ENCODE data around the gene FLRT2. TPM values are rescaled to one million over a fixed set of nuclear protein-coding genes. Genes with fewer than 3 reads are reported as not detected.

The FLRT2 gene
- total RNA-seq, 4 donors from 2014 or later: 2.1 to 72.4 (median 9.6) TPM

GRCh38 chr14:85523624-85524023 is 6.3 kb upstream of the FLRT2 start:
- Histone ChIP-seq H3K36me3 (no peaks in the 10 kb centered on the region), H3K27me3 (no peaks in the 10 kb centered on the region), H3K4me1 (no peaks in the 10 kb centered on the region), H3K4me3 (no peak overlapping the region), H3K9me3 (no peaks in the 10 kb centered on the region), H3K27ac (no peak overlapping the region)
- no peak for DNase-seq
- TF ChIP-seq CTCF (IDR thresholded peaks at IDR 0.05) (no peak), POLR2A (IDR thresholded peaks at IDR 0.05) (no peak)
- intact Hi-C loops (cut with DNase I; ENCODE audit: low total_unique reads): no loop called here

GRCh38 chr14:85527006-85527405 is 2.9 kb upstream of the FLRT2 start:
- H3K4me3 ChIP-seq: no peak overlapping the region
- intact Hi-C loops (cut with DNase I; ENCODE audit: low total_unique reads): no loop called here

GRCh38 chr14:85527445-85528035 is 2.4 kb upstream of the FLRT2 start:
- TF ChIP-seq CTCF (IDR thresholded peaks at IDR 0.05): no peak
- no peak for TF ChIP-seq POLR2A (IDR thresholded peaks at IDR 0.05)
- peak overlapping the region in 1 of 2 donors; percentile 75 for H3K27ac ChIP-seq

More at GRCh38 chr14:85527006-85527405, 2.9 kb upstream of the FLRT2 start:
- no peaks in the 10 kb centered on the region for H3K36me3 ChIP-seq
- no peak for DNase-seq
- no peaks in the 10 kb centered on the region for H3K9me3 ChIP-seq
- H3K27me3 ChIP-seq: no peaks in the 10 kb centered on the region
- H3K27ac ChIP-seq: no peak overlapping the region
- TF ChIP-seq CTCF (IDR thresholded peaks at IDR 0.05) (no peak), POLR2A (IDR thresholded peaks at IDR 0.05) (no peak)
- no peaks in the 10 kb centered on the region for H3K4me1 ChIP-seq

GRCh38 chr14:85528080-85528896 is 1.7 kb upstream of the FLRT2 start:
- Histone ChIP-seq H3K27ac (peak overlapping the region; percentile 57 to 75), H3K9me3 (no peaks in the 10 kb centered on the region), H3K4me1 (no peaks in the 10 kb centered on the region), H3K4me3 (peak overlapping the region; percentile 57 to 83), H3K36me3 (no peaks in the 10 kb centered on the region), H3K27me3 (no peaks in the 10 kb centered on the region)
- no peak for DNase-seq
- intact Hi-C loops (cut with DNase I; ENCODE audit: low total_unique reads): no loop called here
- TF ChIP-seq CTCF (IDR thresholded peaks at IDR 0.05): peak; percentile 35 to 47 (median 35)
- no peak for TF ChIP-seq POLR2A (IDR thresholded peaks at IDR 0.05)

More at GRCh38 chr14:85527445-85528035, 2.4 kb upstream of the FLRT2 start:
- H3K4me3 ChIP-seq: no peak overlapping the region
- no peak for DNase-seq
- no peaks in the 10 kb centered on the region for H3K27me3 ChIP-seq
- H3K9me3 ChIP-seq: no peaks in the 10 kb centered on the region
- H3K4me1 ChIP-seq: no peaks in the 10 kb centered on the region
- intact Hi-C loops (cut with DNase I; ENCODE audit: low total_unique reads): no loop called here
- no peaks in the 10 kb centered on the region for H3K36me3 ChIP-seq
